NCI-H226 (cell line): Measurements from ENCODE around the gene MYH13.
A peak's percentile ranks its signal among the peaks of the same experiment; 100 is the strongest.

Experiments
- DNase-seq: peaks from one replicate; pipeline ENCODE4 v3.0.0-alpha.2; 2015

The MYH13 gene

DNA sequence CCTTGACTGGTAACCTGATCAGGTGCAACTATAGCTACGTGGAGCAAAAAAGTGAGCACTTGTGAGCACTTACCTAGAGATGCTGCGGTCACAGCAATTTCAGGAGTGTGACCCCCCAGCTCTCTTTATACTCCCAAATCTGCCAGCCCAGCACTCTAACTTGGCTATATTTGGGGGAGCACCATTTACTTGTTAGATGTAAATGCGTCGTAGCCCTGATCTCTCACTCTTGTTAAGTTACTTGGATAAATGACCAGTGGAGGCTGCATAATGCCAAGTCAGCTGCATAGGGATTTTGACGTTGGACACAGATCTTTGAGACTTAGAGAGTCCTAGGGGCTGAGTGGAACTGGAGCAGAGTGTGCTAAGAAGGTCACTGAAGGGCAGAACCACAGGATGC, at the start of gene MYH13:
MYH13 (minus strand) TSS at position 101 of the 400 bp plus-strand sequence. CDS start 8,476 bp downstream, outside the sequence.
- no peak for DNase-seq

DNA sequence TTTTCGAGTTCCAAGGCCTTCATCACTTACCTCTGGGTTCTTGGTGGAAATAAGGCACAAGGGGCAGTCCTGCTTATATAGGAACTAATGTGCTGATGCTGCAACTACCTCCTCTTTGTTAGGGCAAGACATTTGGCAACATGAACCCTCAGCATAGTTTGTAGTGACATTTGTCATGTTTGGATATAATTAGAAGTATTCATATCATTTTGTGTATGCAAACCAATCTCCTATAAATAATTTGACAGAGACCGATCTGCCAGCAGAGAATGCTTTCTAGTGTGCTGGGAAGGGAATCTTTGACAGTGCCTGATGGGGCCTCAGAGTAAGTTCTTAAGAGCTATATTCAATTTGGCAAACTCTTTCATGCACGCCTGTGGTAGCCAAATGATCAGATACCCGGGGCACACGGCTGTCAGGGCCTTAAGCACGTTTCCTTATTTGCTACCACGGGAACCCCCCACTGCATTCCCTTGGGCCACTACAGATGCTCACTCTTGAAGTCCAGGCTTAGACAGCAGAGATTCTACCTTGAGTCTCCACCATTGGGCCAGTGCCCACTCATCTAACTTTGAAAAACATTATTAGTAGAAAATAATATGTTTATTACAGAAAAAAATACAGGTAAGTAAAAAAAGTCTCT, 49.2 kb upstream of the MYH13 start, which contains the start of gene MYH8:
MYH8 (minus strand) TSS at position 51 of the 643 bp plus-strand sequence. CDS start 1,723 bp downstream, outside the sequence.
- no peak for DNase-seq

DNA sequence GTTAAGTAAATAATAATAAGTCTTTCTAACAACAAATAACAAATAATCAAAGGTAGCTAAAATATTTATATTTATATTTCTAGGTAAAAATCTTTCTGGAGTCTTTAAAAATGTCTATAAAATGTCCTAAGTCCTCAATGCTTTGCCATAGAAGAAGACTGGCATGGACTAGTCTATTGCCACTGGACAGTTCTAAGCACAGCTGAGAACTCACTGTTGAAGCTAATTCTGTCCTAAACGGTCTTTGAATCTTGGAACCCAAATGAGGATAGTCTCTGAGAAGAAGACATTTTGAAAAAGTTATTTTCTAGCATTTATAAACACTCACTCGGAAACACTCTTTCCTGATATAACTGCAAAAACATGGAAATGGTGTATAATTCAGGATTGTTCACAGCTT, 48.4 kb upstream of the MYH13 start:
- no peak for DNase-seq

DNA sequence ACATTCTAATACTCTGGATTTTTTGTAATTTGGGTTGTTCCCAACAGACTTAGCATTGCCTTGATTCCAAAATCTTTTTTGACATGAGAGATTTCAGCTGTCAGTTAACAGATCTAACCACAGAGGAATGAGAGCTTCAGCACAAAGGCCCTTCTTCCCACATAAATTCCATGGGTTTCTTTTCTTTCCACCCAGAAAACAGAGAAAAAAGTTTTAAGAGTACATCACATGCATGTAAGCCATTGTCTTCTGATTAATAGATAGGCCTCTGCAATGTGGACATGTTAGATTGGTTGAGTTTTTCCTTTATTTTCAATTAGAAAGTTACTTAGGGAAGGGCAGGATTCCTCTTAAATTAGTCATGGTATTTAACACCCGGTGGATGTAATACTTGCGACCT, 48.0 kb upstream of the MYH13 start:
- no peak for DNase-seq

DNA sequence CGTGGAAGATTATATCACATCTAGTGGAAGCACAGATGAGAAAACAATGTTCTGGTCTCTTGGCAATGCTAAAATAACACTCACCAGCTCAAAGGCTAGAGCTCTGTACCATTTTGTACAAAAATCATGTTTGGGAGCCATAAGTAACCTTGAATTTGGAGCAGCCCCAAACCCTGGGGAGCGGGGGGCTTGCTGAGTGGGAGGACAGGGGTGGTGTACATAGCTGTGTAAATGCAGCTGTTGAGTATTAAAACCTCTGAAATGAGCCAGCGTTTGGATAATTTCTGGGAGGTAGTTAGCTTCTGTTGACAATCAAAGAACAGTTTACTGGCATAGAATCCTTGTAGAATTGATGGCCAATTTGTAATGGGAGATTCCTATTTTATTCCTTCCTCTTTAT, 44.6 kb upstream of the MYH13 start:
- DNase-seq, result no peak

DNA sequence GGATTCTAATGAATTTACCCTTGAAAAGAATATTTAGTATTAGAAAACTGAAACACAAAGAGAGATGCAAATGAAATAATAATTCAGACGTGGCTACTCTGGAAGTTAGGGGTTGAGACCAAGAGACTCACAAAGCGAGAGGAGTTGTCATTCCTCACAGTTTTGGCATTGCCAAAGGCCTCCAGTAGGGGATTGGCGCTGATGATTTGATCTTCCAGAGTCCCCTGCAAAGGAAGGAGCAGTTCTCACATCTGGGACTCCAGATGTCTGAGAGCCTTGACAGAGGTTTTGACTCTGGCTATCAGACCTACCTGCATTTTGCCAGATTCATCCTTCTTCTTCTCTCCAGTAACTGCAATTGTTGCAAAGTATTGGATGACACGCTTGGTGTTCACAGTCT, 42.4 kb upstream of the MYH13 start:
- DNase-seq, result no peak

DNA sequence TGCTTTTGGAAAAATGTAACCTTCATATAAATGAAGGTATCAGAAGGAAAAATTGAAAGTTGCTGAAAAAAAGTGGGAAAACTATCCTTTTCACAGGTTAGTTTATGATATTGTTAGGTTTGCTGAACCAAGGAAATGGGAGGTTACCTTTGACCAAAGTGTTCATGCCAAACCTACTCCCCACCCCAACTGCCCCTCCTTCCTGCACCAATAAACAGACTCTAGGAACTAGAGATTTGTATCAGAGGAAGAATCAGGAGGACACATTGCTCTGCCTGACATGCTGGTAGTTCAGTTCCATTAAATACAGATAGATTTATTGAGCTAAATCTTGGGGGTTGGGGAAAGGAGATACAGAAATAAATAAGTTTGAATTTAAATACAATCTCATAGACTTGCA, 30.8 kb upstream of the MYH13 start:
- DNase-seq, result no peak

DNA sequence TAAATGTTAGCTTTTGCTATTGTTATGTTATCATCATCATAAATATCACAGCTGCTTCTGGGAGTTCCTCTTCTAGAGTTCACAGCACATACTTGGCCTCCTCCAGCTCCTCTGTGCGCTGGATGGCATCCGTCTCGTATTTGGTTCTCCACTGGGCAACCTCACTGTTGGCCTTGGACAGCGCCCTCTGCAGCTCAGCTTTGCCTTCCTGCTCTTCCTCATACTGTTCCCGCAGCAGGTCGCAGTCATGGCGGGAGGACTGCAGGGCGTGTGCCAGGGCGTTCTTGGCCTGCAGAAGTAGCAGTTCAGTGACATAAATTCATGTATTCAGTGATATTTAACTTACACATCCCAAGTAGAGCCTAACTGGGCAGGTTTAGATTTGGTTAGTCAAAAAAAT, 25.5 kb upstream of the MYH13 start:
- DNase-seq, result no peak

DNA sequence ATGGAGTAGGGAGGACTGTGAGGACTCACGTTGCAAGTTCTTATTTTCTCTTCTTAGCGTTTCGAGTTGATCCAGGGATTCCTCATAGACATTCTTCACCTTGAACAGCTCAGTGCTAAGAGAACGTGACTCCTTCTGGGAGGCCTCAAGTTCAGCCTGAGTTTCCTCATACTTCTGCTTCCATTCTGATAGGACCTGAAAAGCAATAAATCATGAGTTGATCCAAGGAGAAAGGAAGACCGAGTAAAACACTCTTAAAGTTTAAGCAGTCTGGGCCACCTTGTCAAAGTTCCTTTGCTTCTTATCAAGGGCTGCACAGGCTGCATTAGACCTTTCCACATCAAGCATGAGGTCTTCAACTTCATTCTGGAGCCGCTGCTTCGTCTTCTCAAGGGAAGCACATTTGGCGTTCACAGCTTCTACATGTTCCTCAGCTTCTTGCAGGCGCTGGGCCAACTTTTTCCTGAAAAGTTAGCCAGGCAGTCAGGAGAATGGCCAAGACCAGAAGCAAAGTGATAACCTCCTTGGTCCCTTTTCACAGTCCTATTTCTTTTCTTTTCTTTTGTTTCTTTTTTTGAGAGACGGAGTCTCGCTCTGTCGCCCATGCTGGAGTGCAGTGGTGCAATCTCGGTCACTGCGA, 23.8 kb upstream of the MYH13 start:
- no peak for DNase-seq

DNA sequence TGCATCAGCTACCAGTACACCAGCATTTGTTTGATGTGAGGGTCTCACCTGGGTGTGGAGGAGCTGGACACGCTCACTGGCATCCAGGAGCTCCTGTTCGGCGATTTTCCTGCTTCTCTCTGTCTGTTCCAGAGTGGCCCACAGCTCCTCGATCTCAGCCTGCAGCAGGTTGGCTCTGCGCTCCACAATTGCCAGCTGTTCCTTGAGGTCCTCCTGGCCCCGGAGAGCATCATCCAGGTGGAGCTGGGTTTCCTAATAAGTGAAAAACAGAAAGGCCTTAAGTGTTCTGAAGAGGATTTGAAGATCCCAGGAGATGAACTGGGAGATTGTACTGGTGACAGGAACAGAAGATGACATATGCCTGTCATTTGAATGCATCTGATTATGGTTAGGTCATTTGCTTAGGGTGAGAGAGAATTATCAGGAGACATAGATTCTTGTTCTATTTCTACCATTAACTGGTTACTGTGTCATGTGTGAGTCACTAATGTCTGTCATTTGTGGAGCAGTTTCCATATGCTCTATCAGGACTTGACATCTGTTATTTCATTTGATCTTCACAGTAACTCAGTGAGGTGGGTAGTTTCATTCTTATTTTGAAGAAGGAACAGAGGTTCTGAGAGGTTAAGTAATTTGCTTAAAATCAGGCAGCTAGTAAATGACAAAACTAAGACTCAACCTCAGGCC, 21.5 kb upstream of the MYH13 start:
- no peak for DNase-seq

DNA sequence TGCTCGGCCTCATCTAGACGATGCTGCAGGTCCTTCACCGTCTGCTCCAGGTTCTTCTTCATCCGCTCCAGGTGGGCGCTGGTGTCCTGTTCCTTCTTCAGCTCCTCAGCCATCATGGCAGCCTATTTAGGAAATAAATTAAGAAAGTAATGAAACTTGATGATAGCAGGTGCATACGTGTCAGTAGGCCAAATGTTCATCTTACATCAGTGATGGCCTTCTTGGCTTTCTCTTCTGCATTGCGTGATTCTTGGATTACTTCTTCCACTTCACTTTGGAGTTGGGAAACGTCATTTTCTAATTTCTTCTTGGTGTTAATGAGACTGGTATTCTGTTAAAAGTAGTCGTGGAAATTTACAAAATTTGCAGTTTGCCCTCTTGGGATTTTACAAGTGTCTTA, 20.1 kb upstream of the MYH13 start:
- no peak for DNase-seq

DNA sequence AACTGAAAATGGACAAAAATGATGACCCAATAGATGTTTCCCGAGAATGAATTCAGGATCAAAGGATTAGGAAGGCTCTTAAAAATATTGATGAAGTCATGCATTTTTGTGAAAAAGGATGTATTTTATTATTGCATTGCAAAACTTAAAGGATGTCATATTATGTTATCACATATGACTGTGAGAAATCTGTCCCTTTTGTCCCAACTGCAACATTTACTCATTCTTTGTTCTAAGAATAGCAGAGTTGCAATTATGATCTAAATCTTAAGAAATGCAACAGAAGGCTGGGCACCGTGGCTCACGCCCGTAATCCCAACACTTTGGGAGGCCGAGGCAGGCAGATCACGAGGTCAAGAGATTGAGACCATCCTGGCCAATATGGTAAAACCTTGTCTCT, 13.1 kb upstream of the MYH13 start:
- no peak for DNase-seq

DNA sequence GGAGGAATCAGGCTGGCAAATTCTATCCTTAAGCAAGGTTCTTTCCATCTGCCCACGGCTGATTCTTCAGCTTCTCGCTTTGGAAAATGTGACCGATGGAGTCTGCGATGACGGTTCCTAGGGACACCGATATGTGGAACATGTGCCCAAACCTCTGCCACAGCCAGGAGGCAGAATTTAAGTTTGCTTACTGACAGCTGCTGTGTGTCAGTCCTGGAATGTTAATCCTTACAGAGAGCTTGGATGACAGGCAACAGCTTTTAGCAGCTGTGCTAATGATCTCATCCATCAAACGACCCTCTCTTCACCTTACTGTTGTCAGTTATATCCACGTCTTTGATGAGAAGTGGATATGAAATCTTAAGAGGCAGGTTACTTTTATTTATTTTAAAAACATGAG, 11.4 kb upstream of the MYH13 start:
- DNase-seq, result no peak

DNA sequence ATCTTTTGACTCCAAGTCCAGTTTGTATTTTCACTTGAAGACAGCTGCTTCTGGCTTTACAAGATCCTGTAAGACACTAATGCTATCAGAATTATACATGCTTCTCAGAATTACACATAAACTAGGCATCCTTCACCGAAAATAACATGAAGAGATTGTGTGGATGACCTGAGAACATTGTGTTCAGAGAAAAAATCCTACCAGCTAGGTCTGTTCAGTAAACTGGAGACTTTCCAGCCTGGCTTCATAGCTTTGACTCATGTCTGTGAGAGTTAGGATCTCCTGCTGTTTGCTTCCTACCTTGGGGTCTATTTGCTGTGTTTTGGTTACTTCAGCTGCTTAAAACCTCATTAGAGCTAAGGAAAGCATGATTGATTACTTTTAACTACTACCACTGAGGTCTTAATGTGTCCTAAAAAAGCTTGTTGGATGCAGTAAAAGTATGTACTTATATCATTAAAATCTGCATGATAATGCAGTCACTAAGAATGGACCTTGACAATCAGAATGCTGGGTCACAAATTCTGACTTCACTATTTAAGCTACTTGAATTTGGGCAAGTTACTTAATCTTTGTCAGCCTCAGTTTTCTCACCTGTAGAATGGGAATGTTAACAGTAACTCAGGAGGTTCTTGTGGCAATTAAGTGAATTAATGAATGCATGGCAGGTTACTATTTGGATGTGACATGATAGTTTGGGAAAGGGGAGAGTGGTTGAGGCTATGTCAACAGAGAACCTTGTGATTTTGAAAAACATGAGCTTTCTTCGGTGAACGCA, 8.0 kb upstream of the MYH13 start:
- DNase-seq, result peak; percentile 9

DNA sequence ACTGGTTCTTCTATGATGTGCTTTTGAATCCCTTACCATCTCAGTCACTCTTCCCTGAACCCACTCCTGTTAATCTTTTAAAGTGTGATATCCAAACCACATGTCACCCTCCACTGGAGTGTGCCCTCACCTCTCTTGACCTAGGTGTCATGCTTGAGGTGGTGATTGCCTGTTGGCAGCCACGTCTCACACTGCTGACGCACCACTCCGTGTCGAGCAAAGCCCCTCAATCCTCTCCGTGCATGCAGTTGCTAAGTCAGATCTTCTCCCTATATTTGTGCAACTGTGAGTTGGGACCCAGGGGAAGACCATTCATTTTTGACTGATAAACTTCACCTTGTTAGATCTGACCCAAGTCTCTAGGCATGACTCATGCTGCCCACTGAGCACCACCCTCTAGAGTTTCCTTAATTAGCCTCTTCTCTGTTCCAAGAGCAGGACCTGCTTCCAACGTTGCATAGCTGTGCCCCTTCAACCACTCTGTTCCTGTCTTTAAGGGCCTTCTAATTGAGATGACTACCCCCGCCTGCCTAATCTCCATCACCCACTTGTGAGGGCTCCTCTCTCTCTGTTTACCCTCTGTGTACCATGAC, 2.7 kb downstream of the MYH13 start:
- DNase-seq, result no peak

DNA sequence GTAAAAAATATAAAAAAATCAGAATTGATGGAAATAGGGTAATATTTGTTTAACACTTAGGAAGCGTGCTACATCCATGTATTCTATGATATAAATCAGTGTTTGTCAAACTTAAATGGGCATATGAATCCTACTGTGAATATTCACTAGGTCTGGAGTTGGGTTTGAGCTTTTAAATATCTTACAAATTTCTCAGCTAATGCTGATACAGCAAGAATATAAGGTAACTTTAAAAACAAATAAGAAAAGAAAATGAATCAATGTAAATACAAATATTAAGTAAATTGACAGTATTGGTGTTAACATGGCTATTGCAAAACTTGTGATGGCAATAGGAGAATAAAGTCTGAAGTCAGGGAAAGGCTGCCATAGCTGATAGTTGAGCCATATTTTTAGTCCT, 3.6 kb downstream of the MYH13 start:
- DNase-seq, result no peak

DNA sequence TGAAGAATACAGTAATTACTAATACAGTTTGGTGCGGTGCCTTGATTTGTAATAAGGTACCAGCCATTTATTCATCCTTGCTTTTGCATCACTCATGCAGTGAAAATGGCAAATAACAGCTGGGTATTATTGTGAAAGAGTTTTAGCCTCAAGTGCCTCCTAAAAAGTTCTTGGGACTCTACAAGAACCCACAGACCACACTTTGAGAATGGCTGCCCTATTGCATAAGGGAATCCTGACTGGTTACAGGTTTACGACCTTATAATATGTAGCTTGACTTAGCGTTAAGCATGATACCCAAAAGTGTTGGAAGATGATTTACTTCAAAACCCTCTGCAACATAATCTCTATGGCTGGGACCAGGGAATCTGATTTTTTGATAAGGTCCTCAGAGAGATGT, 4.2 kb downstream of the MYH13 start:
- DNase-seq, result no peak

DNA sequence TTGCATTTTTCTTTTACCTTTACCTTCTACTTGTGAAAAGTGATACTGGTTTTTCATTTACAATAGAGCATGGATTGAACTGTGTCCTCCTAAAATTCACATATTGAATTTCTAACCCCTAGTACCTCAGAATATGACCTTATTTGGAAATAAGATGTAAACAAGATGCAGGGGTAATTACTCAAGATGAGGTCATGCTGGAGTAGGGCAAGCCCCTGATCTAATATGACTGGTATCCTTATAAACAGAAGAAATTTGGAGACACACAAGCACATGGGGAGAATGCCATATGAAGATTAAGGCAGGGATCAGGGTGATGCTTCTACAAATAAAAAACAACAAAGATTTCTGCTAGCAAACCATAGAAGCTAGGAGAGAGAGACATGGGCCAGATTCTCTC, 12.2 kb downstream of the MYH13 start:
- no peak for DNase-seq

DNA sequence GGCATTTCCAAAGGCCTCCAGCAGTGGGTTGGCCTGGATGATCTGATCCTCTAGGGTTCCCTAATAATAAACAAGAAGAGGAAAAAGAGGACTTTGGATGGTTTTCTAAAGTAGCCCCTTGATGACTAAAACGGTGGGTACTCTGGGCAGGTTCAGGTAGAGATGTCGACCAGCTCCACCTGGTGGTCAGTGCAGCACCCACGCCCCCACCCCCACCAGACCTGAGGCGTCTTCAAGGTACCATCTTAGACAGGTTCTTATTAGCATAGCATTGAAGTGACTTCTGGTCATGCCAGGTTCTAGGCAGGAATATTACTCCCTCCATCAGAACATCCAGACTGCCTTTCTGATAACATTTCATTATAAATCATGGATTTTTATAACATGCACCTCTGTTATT, 15.0 kb downstream of the MYH13 start:
- DNase-seq, result no peak

DNA sequence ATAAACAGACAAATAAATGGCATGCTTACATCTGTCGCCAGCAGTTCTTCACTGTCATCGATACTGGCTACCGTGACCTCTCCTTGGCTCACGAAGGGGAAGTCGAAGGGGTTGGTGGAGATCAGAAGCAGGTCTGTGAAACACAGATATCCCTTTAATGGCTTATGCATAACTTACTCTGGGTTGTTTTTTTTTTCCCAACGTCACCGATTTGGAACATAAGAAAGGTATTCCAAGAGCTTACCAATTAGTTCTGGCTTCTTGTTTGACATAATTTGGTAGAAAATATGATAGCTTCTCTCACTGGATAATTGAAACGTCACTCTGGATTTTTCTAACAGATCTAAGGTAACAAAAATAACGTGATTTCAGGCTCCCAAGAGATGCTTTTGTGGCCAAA, 18.2 kb downstream of the MYH13 start:
- DNase-seq, result no peak

DNA sequence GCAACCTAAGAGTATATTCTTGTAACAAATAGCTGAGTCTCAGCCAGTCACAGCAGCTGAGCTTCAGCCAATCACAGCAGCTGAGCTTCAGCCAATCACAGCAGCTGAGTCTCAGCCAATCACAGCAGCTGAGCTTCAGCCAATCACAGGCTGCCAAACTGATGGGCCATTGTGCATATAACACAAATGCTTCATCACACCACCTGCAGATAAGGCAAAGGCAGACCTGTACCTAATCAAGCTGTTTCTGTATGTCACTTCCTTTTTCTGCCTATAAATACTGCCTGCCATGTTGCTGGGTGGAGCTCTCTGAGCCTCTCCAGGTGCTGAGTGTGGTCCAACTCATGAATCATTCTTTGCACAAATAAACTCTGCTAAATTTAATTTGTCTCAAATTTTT, 19.9 kb downstream of the MYH13 start:
- DNase-seq, result no peak

DNA sequence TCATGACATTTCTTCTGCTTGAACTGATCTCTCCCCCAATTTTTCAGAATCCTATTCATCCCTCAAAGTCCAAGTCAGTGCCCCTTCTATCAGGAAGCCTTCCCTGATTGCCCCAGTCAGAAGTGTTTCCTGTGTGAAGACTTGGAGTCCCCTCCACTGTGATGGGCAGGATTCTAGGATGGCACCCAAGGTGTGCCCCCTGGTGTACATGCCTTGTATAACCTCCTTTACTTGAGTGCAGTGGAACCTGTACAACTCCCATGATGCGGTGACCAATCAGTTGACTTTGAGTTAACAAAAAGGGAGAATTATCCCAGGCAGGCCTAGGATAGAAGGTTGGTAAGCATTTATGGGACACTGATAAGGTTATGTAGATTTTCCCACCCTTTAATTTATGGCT, 23.4 kb downstream of the MYH13 start:
- DNase-seq, result no peak

DNA sequence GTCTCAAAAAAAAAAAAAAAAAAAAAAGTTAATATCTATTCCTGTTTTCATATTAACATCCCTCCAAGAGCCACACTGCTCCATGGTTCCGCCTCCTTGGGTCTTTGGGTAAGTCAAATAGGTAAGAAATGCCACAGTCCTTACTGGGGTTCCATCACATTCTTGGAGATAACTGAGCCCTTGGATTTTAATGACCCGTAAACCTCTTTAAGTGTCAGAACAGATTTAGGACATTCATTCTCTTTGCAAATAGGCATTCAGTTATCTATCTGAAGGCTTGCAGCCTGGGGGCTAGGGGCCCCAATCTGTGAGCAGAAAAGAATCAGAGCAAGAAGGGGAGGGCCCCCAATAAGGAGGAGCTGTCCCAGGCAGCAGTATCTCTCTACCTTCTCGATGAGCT, 28.0 kb downstream of the MYH13 start:
- DNase-seq, result no peak
